Thoracic aorta (tissue), 2 donors: Measurements from ENCODE around the gene EXOC4. TPM values are rescaled to one million over a fixed set of nuclear protein-coding genes. Genes with fewer than 3 reads are reported as not detected.

Experiments used
- ATAC-seq: fragments of 150-250 bp; one replicate; pipeline ENCODE4 v1.8.0; 2017; ENCODE audit warnings: low read depth; ENCODE audit not compliant: insufficient number of reproducible peaks, low FRiP score
- DNase-seq: peaks from one replicate; pipeline ENCODE4 v3.0.0-alpha.2; 2020; ENCODE audit warnings: low spot score
- H3K27ac ChIP-seq, 2 donors: fragments of 200-600 bp; sonication (generic); 1 replicate in 1 of 2; 2 replicates in 1 of 2; pipeline ENCODE4 v1.5.1; 2016; ENCODE audit warnings: mild to moderate bottlenecking in 2 of 2, moderate library complexity in 2 of 2
- H3K27me3 ChIP-seq: fragments of 200-600 bp; sonication (generic); replicated peaks from 2 replicates; pipeline ENCODE4 v1.6.0; 2016; ENCODE audit warnings: mild to moderate bottlenecking; ENCODE audit not compliant: insufficient read depth
- H3K36me3 ChIP-seq: fragments of 200-600 bp; sonication (generic); one replicate; pipeline ENCODE4 v1.5.1; 2016
- H3K4me1 ChIP-seq, 2 donors: fragments of 200-600 bp; sonication (generic); 1 replicate in 1 of 2; 2 replicates in 1 of 2; pipeline versions ENCODE4 v1.5.1 to v1.6.0; 2016; ENCODE audit warnings: low read depth in 2 of 2, mild to moderate bottlenecking in 1 of 2; ENCODE audit not compliant: control insufficient read depth in 1 of 2
- H3K4me3 ChIP-seq: fragments of 200-600 bp; sonication (generic); 2 replicates; pipeline ENCODE4 v1.5.1; 2016; ENCODE audit warnings: mild to moderate bottlenecking
- H3K9me3 ChIP-seq: fragments of 200-600 bp; sonication (generic); 2 replicates; pipeline ENCODE4 v1.5.1; 2016
- total RNA-seq, 2 donors: library from RNA; depleted of rRNA; stranded (reverse); fragments of >200 nt; gene quantifications; one replicate each; pipeline versions ENCODE4 v1.1.0 to v1.2.3, GENCODE V29; 2016
- TF ChIP-seq, protein P1 (sequence below): fragments of 200-600 bp; sonication (generic); IDR thresholded peaks from one replicate; pipeline ENCODE4 v1.5.1; 2019; ENCODE audit warnings: antibody characterized with exemption

EXOC4 gene
- total RNA-seq, 2 donors from 2014 or later: 65.3 to 72.8 TPM

DNA sequence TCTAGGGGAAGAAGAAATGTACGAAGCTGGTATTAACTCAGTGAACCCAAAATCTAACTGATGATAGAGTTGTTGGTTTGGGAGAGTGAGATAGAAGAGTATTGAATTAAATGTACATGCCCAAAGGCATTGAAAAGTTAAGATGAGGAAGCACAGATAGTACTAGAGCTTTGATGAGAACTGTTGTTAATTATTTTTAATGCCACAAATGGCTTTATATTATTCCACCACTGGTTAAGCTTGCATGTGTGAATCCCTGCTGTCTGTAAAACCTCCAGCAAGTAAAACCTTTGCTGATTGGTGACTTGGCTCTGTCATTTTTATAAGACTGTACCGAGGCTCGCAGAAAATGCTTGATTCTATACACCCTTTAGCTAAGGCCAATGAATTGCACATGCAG, 491.6 kb downstream of the EXOC4 start:
- Histone ChIP-seq H3K36me3 (no peaks in the 10 kb centered on the region), H3K27ac (no peak overlapping the region), H3K9me3 (no peaks in the 10 kb centered on the region), H3K4me1 (no peaks in the 10 kb centered on the region), H3K4me3 (no peak overlapping the region), H3K27me3 (no peaks in the 10 kb centered on the region)
- DNase-seq: no peak
- no peak for ATAC-seq
- TF ChIP-seq, protein P1, sequence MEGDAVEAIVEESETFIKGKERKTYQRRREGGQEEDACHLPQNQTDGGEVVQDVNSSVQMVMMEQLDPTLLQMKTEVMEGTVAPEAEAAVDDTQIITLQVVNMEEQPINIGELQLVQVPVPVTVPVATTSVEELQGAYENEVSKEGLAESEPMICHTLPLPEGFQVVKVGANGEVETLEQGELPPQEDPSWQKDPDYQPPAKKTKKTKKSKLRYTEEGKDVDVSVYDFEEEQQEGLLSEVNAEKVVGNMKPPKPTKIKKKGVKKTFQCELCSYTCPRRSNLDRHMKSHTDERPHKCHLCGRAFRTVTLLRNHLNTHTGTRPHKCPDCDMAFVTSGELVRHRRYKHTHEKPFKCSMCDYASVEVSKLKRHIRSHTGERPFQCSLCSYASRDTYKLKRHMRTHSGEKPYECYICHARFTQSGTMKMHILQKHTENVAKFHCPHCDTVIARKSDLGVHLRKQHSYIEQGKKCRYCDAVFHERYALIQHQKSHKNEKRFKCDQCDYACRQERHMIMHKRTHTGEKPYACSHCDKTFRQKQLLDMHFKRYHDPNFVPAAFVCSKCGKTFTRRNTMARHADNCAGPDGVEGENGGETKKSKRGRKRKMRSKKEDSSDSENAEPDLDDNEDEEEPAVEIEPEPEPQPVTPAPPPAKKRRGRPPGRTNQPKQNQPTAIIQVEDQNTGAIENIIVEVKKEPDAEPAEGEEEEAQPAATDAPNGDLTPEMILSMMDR: no peak

DNA sequence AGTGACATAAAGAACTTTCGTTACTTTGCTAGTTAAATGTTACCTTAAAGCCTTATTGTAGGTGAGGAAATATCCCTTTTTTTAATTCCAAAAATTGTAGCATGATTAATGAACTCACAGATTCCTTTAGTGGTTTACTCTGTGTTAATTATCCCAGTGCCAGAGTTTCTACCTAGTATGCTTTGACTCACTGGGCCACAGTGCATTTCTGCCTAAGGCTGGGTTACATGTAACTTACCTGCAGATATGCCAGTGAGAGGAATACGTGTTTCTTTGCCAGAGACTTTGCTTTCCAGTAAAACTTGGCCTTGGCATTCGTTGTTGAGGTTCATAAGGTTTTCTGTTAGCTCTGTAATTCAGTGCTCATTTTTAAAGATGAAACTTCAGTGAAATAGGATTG, 493.4 kb downstream of the EXOC4 start:
- Histone ChIP-seq H3K9me3 (no peaks in the 10 kb centered on the region), H3K27ac (no peak overlapping the region), H3K27me3 (no peaks in the 10 kb centered on the region), H3K4me1 (no peaks in the 10 kb centered on the region), H3K36me3 (no peaks in the 10 kb centered on the region), H3K4me3 (no peak overlapping the region)
- ATAC-seq: no peak
- TF ChIP-seq, protein P1: no peak
- no peak for DNase-seq

DNA sequence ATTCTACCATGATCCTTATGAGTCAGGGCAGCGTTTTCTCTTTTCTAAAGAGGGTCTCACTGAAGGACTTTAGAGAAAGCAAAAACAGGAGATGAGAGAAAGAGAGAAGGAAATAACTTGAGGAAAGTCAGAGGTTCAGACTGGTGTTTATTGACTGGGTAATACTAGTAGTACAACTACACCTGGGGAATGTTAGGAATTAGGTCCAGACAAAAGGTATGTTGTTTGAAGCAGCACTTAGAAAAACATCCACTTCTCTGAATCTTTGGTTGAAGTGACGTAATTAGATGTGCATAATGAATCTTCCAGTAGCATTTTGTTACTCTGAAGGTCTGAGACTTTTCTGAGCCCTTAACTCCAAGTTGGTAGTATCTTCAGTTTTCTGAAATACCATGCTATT, 494.0 kb downstream of the EXOC4 start:
- TF ChIP-seq, protein P1: no peak
- H3K4me1 ChIP-seq: no peaks in the 10 kb centered on the region

DNA sequence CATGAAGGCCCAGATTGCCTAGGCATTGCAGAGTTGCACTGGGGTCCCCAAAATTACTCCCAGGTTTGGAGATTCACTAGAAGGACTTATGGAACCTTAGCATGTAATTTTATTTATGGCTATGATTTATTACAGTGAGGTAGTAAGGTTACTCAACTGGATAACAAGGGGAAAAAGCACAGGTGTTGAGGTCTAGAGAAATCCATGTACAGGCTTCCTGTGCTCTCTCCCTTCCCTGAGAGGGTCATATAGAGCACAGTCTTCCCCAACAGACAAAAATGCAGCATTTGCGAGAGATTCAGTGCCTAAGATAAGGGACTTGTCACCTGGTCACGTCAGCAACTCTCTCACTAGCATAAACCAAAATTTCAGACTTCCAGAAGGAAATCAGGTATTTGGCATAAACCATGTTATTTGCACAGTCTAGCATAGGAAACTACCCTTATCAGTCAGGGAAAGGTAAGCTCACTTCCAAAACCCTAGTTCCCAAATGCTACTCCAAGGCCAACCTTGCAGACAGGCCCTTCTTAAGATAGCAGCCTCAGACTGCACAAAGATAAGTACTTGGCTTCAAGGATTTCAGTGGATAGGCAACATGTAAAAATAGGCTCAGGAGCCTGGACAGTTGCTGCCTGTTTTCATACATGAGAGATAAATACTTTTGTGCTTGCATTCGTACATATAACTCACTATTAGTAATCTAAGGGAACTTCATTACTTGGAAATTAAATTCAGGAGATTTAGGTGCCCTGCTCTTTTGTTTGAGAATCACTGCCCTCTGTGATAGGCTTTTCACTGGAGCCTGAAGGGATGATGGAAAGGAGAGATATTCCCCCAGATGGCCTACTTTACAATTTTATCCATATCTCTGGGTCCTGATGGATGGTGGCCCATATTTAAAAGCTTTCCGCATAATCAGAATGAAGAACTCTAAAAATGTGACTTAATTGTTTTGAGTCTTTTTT, 495.8 kb downstream of the EXOC4 start:
- Histone ChIP-seq H3K9me3 (no peaks in the 10 kb centered on the region), H3K36me3 (no peaks in the 10 kb centered on the region), H3K4me3 (no peak overlapping the region), H3K4me1 (no peaks in the 10 kb centered on the region), H3K27ac (no peak overlapping the region), H3K27me3 (no peaks in the 10 kb centered on the region)
- DNase-seq: no peak
- TF ChIP-seq, protein P1: no peak
- ATAC-seq: no peak

More for the DNA sequence above, 494.0 kb downstream of the EXOC4 start:
- ATAC-seq (no peak), DNase-seq (no peak)
- H3K27ac ChIP-seq: no peak overlapping the region
- no peak overlapping the region for H3K4me3 ChIP-seq
- no peaks in the 10 kb centered on the region for H3K9me3 ChIP-seq
- H3K27me3 ChIP-seq: no peaks in the 10 kb centered on the region
- no peaks in the 10 kb centered on the region for H3K36me3 ChIP-seq

DNA sequence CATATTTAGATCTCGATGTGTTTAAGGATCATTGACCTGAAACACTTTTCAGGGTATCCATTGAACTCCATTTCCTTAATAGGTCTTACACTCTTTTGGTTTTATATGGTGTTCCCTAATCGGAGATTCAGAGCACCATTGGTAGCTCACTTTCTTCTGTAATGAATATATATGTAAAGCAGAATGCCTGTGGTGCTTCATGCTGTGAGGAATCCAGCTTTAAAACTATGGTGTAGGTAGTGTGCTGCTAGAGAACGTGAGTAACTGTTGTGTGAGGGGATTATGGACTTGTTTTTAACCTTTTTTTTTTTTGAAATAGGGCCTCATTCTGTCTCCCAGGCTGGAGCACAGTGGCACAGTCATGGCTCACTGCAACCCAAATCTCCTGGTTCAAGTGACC, 497.4 kb downstream of the EXOC4 start:
- no peaks in the 10 kb centered on the region for H3K9me3 ChIP-seq
- H3K4me3 ChIP-seq: no peak overlapping the region
- TF ChIP-seq, protein P1: no peak
- ATAC-seq: no peak
- H3K27ac ChIP-seq: no peak overlapping the region
- no peak for DNase-seq
- no peaks in the 10 kb centered on the region for H3K36me3 ChIP-seq
- H3K27me3 ChIP-seq: no peaks in the 10 kb centered on the region
- no peaks in the 10 kb centered on the region for H3K4me1 ChIP-seq
